ENCODE results near the gene ICAM2. TPM values are rescaled to one million over a fixed set of nuclear protein-coding genes. Genes with fewer than 3 reads are reported as not detected.

Gene ICAM2
- total and polyA plus RNA-seq, 2 donors (not counting 3 experiments of a cell fraction or from before 2014, with no cell fraction given) = 586 to 2,377 TPM

DNA sequence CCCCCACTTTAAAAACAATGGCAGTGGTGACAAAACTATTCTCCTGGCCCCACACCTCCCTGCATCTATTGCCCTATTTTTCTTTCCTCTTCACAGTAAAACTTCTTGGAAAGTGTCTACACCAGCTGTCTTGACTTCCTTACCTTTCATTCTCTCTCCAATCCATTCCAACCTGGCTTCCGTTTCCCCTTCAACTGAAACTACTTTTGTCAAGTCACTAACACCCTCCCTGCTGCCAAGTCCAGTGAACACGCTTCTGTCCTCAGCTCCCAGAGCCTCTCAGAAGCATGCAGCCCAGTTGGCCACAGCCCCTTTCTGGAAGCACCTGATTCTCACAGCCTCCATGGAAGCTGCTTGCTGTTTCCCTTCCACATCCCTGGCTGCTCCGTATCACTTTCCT, 43.7 kb downstream of the ICAM2 start:
- Histone ChIP-seq H3K9me3 (replicated peaks; ENCODE audit: control insufficient read depth, insufficient read depth, low read length) (no peaks in the 10 kb centered on the region), H3K36me3 (ENCODE audit: control insufficient read depth in 2 of 2, extremely low read depth in 1 of 2, insufficient read depth in 2 of 2, low read length in 2 of 2) (no peaks in the 10 kb centered on the region), H3K9me1 (replicated peaks; ENCODE audit: control insufficient read depth, extremely low read depth, insufficient read depth, low read length) (no peaks in the 10 kb centered on the region), H3K27ac (ENCODE audit: insufficient read depth, low read depth, low read length) (no peak overlapping the region), H3K27me3 (ENCODE audit: control insufficient read depth in 2 of 2, insufficient read depth in 2 of 2, low read length in 2 of 2) (no peaks in the 10 kb centered on the region), H3K79me2 (ENCODE audit: control insufficient read depth, insufficient read depth, low read length) (no peaks in the 10 kb centered on the region), H2AFZ (ENCODE audit: low read depth, low read length) (no peak overlapping the region), H3K4me2 (ENCODE audit: insufficient read depth, low read length) (no peak overlapping the region), H3K4me1 (ENCODE audit: control insufficient read depth, extremely low read depth, insufficient read depth, low read length) (peaks cover 13% of the 10 kb centered on the region), H3K9ac (replicated peaks; ENCODE audit: extremely low read depth, insufficient read depth, low read length) (no peak overlapping the region), H4K20me1 (replicated peaks; ENCODE audit: control insufficient read depth, extremely low read depth, insufficient read depth, low read length) (no peaks in the 10 kb centered on the region), H3K4me3 (replicated peaks in 1 of 3; ENCODE audit: insufficient read depth in 1 of 3, low read depth in 1 of 3, low read length in 3 of 3) (no peak overlapping the region)
- intact Hi-C loops (cut with micrococcal nuclease) (no loop called here), dilution Hi-C loops (cut with MboI; ENCODE audit: extremely low pct_ligation_motif_present, low sequenced_read_pairs) (no loop called here)
- FAIRE-seq = no peak
- DNase-seq (ENCODE audit: low read depth, low spot score) = no peak
- POLR2A ChIA-PET = interaction anchor here (1.0 kb wide), 1 partner anchor 9 kb away, joined by 3 read pairs; no protein-coding TSS in a partner anchor
- CTCF ChIA-PET = interaction anchor here (1.4 to 4.8 kb wide), 2 partner anchors 14 to 30 kb away, joined by 5 to 27 read pairs; no protein-coding TSS in a partner anchor
- TF ChIP-seq EZH2 (IDR thresholded peaks at IDR 0.05; ENCODE audit: borderline replicate concordance, low read depth, low read length, severe bottlenecking) (no peak), MYC (IDR thresholded peaks at IDR 0.05; ENCODE audit: low read depth, low read length) (no peak), GATA2 (IDR thresholded peaks at IDR 0.05; ENCODE audit: insufficient read depth, insufficient read length, low read depth, low read length) (no peak), POLR2A (IDR thresholded peaks at IDR 0.05; ENCODE audit: low read depth, low read length) (no peak), JUN (IDR thresholded peaks at IDR 0.05; ENCODE audit: borderline replicate concordance, insufficient read depth, insufficient read length, low read depth) (no peak), FOS (IDR thresholded peaks at IDR 0.05; ENCODE audit: borderline replicate concordance, insufficient read depth, low read length) (no peak), POLR2AphosphoS5 (IDR thresholded peaks at IDR 0.05; ENCODE audit: insufficient read depth, low read depth, low read length) (no peak)
- TF ChIP-seq, protein P1, sequence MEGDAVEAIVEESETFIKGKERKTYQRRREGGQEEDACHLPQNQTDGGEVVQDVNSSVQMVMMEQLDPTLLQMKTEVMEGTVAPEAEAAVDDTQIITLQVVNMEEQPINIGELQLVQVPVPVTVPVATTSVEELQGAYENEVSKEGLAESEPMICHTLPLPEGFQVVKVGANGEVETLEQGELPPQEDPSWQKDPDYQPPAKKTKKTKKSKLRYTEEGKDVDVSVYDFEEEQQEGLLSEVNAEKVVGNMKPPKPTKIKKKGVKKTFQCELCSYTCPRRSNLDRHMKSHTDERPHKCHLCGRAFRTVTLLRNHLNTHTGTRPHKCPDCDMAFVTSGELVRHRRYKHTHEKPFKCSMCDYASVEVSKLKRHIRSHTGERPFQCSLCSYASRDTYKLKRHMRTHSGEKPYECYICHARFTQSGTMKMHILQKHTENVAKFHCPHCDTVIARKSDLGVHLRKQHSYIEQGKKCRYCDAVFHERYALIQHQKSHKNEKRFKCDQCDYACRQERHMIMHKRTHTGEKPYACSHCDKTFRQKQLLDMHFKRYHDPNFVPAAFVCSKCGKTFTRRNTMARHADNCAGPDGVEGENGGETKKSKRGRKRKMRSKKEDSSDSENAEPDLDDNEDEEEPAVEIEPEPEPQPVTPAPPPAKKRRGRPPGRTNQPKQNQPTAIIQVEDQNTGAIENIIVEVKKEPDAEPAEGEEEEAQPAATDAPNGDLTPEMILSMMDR (IDR thresholded peaks at IDR 0.05; ENCODE audit: extremely low read depth in 1 of 2, insufficient read depth in 1 of 2, low read depth in 1 of 2, low read length in 2 of 2) = no peak
- TF ChIP-seq, protein P2, sequence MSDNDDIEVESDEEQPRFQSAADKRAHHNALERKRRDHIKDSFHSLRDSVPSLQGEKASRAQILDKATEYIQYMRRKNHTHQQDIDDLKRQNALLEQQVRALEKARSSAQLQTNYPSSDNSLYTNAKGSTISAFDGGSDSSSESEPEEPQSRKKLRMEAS (IDR thresholded peaks at IDR 0.05; ENCODE audit: insufficient read depth, insufficient read length) = no peak
- no TSS peak for BruUV-seq (replicated peaks)
